Activated naive CD4-positive, alpha-beta T cell treated with anti-CD3 and anti-CD28 coated beads, Interleukin-2, amount 50 U/mL, for 24 hours (primary cell): ENCODE data around the gene SPPL3.

Source experiments
- H3K27ac Mint-ChIP-seq: one replicate; pipeline ENCODE4 v1.8.0; 2021; ENCODE audit warnings: mild to moderate bottlenecking, mixed read lengths
- H3K27me3 Mint-ChIP-seq: one replicate; pipeline ENCODE4 v1.8.0; 2021; ENCODE audit warnings: mixed read lengths
- H3K36me3 Mint-ChIP-seq: one replicate; pipeline ENCODE4 v1.8.0; 2021; ENCODE audit warnings: mixed read lengths
- H3K4me1 Mint-ChIP-seq: one replicate; pipeline ENCODE4 v1.8.0; 2021; ENCODE audit warnings: mixed read lengths
- H3K4me3 Mint-ChIP-seq: one replicate; pipeline ENCODE4 v1.8.0; 2021; ENCODE audit warnings: mild to moderate bottlenecking, mixed read lengths
- H3K9me3 Mint-ChIP-seq: one replicate; pipeline ENCODE4 v1.8.0; 2021; ENCODE audit warnings: mixed read lengths

The SPPL3 gene

GRCh38 chr12:120718055-120718454, 186.1 kb downstream of the SPPL3 start:
- Mint-ChIP-seq H3K27me3 (no peaks in the 10 kb centered on the region), H3K4me1 (peaks cover 30% of the 10 kb centered on the region), H3K27ac (no peak overlapping the region), H3K36me3 (peaks cover 10% of the 10 kb centered on the region), H3K9me3 (no peaks in the 10 kb centered on the region), H3K4me3 (no peak overlapping the region)

GRCh38 chr12:120713861-120714482, 190.2 kb downstream of the SPPL3 start:
- H3K27ac Mint-ChIP-seq, result peak overlapping the region; percentile 84
- H3K9me3 Mint-ChIP-seq, result no peaks in the 10 kb centered on the region
- no peak overlapping the region for H3K4me3 Mint-ChIP-seq
- H3K36me3 Mint-ChIP-seq, result peaks cover 7% of the 10 kb centered on the region
- H3K27me3 Mint-ChIP-seq, result no peaks in the 10 kb centered on the region
- H3K4me1 Mint-ChIP-seq, result peaks cover 50% of the 10 kb centered on the region

GRCh38 chr12:120712610-120713009, 191.5 kb downstream of the SPPL3 start:
- Mint-ChIP-seq H3K9me3 (no peaks in the 10 kb centered on the region), H3K36me3 (peaks cover 7% of the 10 kb centered on the region), H3K27me3 (no peaks in the 10 kb centered on the region), H3K4me1 (peaks cover 41% of the 10 kb centered on the region), H3K27ac (no peak overlapping the region), H3K4me3 (no peak overlapping the region)
